Spinal cord (tissue), 10 donors: ENCODE results near the gene SMIM36. TPM values are rescaled to one million over a fixed set of nuclear protein-coding genes. Genes with fewer than 3 reads are reported as not detected.
A peak's percentile ranks its signal among the peaks of the same experiment; 100 is the strongest.
"Not testable (repeated sequence)": the region's sequence is repeated elsewhere in the genome, so short reads cannot be mapped to it uniquely, and the experiment has no call there.

Experiments
- DNase-seq, 6 donors: peaks; one replicate each; pipeline versions ENCODE4 v3.0.0 to v3.0.0-alpha.2; 2013 to 2015; ENCODE audit warnings: low spot score in 6 of 6, low read depth in 4 of 6
- H3K27ac ChIP-seq: one replicate; pipeline ENCODE4 v1.5.1; 2013; ENCODE audit warnings: low read depth, low read length, control low read depth
- H3K27me3 ChIP-seq: one replicate; pipeline ENCODE4 v1.6.1; 2013; ENCODE audit warnings: low read length; ENCODE audit not compliant: control insufficient read depth, insufficient read depth
- H3K36me3 ChIP-seq: one replicate; pipeline ENCODE4 v1.6.1; 2013; ENCODE audit warnings: low read length; ENCODE audit not compliant: control insufficient read depth, insufficient read depth
- H3K4me1 ChIP-seq: one replicate; pipeline ENCODE4 v1.6.1; 2013; ENCODE audit warnings: low read length; ENCODE audit not compliant: control insufficient read depth, insufficient read depth
- H3K4me3 ChIP-seq: one replicate; pipeline ENCODE4 v1.5.1; 2013; ENCODE audit warnings: low read depth, low read length, control low read depth
- H3K9me3 ChIP-seq: one replicate; pipeline ENCODE4 v1.6.1; 2013; ENCODE audit warnings: low read length; ENCODE audit not compliant: control insufficient read depth, insufficient read depth
- WGBS: methylation state at CpG from one replicate; pipeline ENCODE4 v1.1.5; 2013; ENCODE audit warnings: missing lambda C conversion rate; ENCODE audit not compliant: insufficient coverage; 5-methylcytosine and 5-hydroxymethylcytosine counted together
- polyA plus RNA-seq, 2 donors: library from polyadenylated mRNA; unstranded; fragments of 120-200 nt; gene quantifications; one replicate each; pipeline ENCODE4 v1.2.1, GENCODE V29; 2013; ENCODE audit not compliant: insufficient read length in 2 of 2
- total RNA-seq, 2 donors: library from RNA; depleted of rRNA in 1 of 2; stranded (reverse); fragments of 120-200 nt in 1 of 2; fragments of >200 nt in 1 of 2; gene quantifications; one replicate each; pipeline versions ENCODE4 v1.2.3 to v1.2.4, GENCODE V29; 2013 to 2014
- donor health status: healthy.

The SMIM36 gene
- total and polyA plus RNA-seq, 4 donors, result 0.18 TPM; not detected in 3

DNA sequence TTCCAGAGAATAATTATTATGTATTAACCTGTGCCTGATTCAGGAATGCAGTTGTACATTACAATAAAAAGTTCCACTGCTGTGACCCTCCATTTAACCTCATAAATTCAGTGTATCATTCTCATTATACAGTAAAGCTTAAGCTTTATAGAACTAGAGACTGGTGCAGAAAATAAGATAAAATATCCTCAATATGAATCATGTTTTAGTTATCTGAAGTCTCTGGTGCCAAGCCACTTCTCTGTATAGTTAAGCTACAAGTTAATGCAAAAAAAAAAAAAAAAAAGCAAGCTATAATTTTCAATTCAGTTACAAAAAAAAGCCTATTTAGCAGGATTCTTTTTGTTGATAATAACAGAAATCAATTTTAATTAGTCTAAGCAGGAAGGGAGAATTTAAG, 22.4 kb upstream of the SMIM36 start:
- H3K36me3 ChIP-seq, result no peaks in the 10 kb centered on the region
- H3K4me1 ChIP-seq, result no peaks in the 10 kb centered on the region
- DNase-seq, result no peak
- H3K27ac ChIP-seq, result no peak overlapping the region
- no peaks in the 10 kb centered on the region for H3K9me3 ChIP-seq
- no peak overlapping the region for H3K4me3 ChIP-seq
- H3K27me3 ChIP-seq, result no peaks in the 10 kb centered on the region

DNA sequence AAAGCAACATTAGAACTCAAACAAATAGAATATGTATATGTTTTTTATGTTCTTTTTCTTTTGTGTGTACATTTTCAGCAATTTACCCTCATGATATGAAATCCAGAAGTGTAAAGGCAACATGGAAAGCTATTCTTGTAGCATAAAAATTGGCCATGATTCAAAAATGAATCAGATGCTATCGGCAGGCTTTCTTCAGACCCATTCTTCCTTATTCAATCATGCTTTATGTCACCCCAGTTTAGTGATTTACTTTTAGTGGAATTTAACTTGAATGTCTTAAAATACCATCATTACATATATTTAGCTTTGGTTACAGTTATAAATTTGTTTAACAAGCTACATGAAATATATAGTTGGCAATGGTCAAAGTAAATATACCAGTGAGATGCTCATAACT, 21.4 kb upstream of the SMIM36 start:
- DNase-seq, result no peak
- Histone ChIP-seq H3K9me3 (no peaks in the 10 kb centered on the region), H3K36me3 (no peaks in the 10 kb centered on the region), H3K27me3 (no peaks in the 10 kb centered on the region), H3K27ac (no peak overlapping the region), H3K4me1 (no peaks in the 10 kb centered on the region), H3K4me3 (no peak overlapping the region)
- no CpG with 5 or more reads among the region's 1 CpG for WGBS

DNA sequence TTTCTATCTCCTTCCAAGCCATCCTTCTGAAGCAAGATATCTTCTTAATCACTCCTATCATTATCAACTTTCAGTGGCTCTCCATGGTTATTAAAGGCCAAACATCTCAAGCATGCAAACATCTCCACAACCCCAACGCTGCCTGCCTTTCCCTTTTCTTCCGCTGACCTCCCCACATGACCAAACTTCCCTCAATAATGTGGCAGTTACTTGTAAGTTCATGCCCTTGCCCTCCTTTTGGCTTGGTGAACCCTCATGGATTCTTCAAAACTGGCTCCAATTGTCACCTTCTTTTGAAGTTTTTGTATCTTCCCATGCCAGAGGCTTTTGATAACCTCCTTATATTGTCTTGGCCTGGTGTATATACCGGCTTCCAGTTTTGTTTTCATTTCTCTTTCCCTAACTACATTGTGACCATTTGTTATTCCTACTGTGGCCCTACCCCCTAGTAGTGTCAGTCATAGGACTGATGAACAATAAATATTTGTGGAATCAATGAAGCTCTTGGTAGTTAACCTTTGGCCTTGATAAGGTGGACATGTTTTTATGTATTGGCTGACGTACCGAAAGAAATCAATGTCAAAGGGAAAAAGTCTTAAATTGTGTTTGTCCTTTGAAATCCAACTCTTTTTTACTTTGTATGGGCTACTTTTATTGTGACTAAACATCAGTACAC, 19.9 kb upstream of the SMIM36 start:
- no peak overlapping the region for H3K27ac ChIP-seq
- H3K4me1 ChIP-seq, result peaks cover 2% of the 10 kb centered on the region
- 88% methylated on average over 2 of the region's 5 CpGs for WGBS
- H3K36me3 ChIP-seq, result no peaks in the 10 kb centered on the region
- no peak overlapping the region for H3K4me3 ChIP-seq
- DNase-seq, result no peak
- no peaks in the 10 kb centered on the region for H3K9me3 ChIP-seq
- H3K27me3 ChIP-seq, result no peaks in the 10 kb centered on the region

DNA sequence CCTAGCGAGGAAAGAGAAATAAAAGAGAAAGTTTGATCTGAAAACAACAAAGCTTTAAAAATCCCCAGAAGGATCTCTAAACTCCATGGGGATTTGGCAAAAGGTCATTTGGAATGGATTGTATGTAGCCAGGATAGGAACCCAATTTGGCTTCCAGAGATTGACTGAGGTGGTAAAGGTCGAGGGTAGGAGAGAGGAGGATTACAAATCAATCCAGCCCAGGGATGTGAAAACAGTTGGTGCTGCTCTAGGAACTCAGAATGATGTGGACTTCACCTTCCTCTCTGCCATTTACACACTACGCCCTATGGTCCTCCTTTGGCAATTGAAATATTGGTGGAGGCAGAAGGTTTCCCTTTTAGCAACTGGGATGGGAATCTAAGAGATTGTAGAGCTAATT, 18.8 kb upstream of the SMIM36 start:
- Histone ChIP-seq H3K27me3 (no peaks in the 10 kb centered on the region), H3K4me3 (no peak overlapping the region), H3K9me3 (no peaks in the 10 kb centered on the region), H3K4me1 (peaks cover 2% of the 10 kb centered on the region), H3K27ac (no peak overlapping the region), H3K36me3 (no peaks in the 10 kb centered on the region)
- DNase-seq, result no peak
- no CpG with 5 or more reads among the region's 3 CpGs for WGBS

DNA sequence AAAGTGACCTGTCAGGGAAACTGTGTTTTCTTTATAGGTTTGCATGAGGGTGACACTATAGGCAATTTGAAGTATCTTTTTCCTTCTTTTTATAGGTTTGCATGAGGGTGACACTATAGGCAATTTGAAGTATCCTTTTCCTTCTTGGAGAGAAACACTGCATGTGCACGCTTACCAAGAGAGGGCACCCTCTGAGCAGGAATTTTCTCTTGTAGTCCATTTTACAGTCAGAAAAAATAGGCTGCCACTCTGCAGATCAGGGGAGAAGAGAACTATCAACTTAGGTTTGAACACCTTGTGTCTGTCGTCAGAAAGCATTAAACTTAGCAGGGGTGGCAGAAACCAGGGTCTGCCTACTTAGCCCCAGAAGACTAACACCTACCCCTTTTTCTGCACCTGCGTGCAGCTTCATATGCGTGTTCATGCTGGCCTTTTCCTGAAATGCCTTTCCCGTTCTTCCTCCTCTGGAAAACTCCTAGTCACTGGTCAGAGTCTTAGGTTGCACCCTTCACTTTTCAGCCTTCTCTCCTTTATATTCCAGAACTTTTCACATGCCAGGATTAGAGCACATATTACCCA, 16.4 kb upstream of the SMIM36 start:
- peak; percentile 54 to 95 (median 66) for DNase-seq
- 78% methylated on average over 4 of the region's 5 CpGs for WGBS
- H3K4me3 ChIP-seq, result no peak overlapping the region
- no peaks in the 10 kb centered on the region for H3K27me3 ChIP-seq
- H3K4me1 ChIP-seq, result peaks cover 2% of the 10 kb centered on the region
- no peaks in the 10 kb centered on the region for H3K9me3 ChIP-seq
- no peaks in the 10 kb centered on the region for H3K36me3 ChIP-seq
- H3K27ac ChIP-seq, result peak overlapping the region; percentile 29

DNA sequence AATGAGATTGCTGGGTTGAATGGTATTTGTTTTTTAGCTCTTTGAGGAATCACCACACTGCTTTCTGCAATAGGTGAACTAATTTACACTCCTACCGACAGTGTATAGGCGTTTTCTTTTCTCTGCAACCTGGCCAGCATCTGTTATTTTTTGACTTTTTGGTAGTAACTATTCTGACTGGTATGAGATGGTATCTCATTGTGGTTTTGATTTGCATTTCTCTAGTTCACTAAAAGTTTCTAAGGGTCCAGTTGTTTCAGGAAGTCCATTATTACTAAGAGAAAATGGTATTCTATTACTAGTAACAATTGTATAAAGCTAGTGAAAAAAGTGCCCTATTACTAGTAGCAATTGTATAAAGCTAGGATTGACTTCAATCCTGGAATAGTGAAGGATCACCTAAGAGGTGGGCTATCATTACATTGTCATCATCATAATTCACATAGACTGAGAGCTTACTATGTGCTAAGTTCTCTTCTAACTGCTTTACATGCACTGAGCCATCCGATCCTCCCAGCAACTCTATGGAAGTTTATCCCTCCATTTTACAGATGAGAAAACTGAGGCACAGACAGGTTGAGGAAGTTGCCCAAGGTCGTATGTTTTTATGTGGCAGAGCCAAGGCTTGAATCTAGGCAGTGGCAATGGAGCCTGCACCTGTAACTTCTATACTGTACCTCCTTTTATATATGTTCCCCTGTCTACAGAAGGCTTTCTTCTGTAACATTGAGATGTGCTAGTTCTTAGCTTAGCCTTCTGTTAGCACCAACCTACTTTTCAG, 13.4 kb upstream of the SMIM36 start:
- Histone ChIP-seq H3K27ac (no peak overlapping the region), H3K36me3 (no peaks in the 10 kb centered on the region), H3K4me3 (no peak overlapping the region), H3K4me1 (peaks cover 2% of the 10 kb centered on the region), H3K27me3 (no peaks in the 10 kb centered on the region), H3K9me3 (no peaks in the 10 kb centered on the region)
- DNase-seq, result no peak
- no CpG with 5 or more reads among the region's 4 CpGs for WGBS

DNA sequence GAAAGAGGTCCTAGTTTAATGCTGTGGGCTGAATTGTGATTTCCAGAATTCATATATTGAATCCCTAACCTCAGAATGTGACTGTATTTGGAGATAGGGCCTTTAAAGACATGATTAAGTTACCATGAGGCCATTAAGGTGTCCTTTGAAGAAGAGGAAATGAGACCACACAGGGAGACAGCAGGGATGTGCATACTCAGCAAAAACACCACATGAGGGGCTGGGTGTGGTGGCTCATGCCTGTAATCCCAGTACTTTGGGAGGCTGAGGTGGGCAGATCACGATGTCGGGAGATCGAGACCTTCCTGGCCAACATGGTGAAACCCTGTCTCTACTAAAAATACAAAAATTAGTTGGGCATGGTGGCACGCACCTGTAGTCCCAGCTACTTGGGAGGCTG, 11.8 kb upstream of the SMIM36 start:
- not testable (repeated sequence) for H3K36me3 ChIP-seq, H3K9me3 ChIP-seq, H3K27me3 ChIP-seq, H3K27ac ChIP-seq, DNase-seq, H3K4me1 ChIP-seq, H3K4me3 ChIP-seq
- WGBS, result no CpG with 5 or more reads among the region's 4 CpGs

DNA sequence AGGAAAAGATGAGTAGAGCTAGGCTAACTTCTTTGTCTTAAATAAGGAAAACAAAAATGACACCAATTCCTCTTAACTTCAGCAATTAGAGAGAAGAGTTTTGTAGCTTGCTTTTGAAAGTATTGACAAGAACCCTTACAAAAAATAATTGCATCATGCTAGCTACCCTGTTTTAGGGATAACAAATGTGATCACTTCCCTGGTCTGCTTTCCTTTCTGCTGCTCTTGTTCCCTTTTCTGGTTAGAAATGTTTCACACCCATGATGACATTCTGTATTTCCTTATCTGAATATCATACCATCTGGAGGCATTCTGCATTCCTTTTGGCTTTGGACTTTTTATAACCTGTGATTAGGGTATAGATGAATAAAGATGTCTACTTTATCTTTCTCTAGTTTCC, 9.9 kb upstream of the SMIM36 start:
- no peaks in the 10 kb centered on the region for H3K36me3 ChIP-seq
- no peak for DNase-seq
- no peaks in the 10 kb centered on the region for H3K9me3 ChIP-seq
- H3K27me3 ChIP-seq, result no peaks in the 10 kb centered on the region
- no peaks in the 10 kb centered on the region for H3K4me1 ChIP-seq
- H3K4me3 ChIP-seq, result no peak overlapping the region
- no peak overlapping the region for H3K27ac ChIP-seq

DNA sequence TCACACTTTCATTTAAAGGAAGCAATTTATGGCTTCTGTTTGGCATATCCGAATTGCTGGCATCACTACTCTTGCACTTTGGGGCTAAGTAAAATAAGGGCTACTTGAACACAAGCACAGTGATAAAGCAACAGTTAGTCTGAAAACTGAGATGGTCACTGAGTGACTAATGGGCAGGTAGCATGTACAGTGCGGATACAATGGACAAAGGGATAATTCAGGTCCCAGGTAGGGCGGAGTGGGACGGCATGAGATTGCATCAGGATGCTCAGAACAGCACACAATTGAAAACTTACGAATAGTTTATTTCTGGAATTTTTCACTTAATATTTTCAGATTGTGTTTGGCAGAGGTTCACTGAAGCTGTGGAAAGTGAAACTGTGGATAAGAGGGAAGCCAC, 9.2 kb upstream of the SMIM36 start:
- DNase-seq, result no peak
- Histone ChIP-seq H3K27me3 (no peaks in the 10 kb centered on the region), H3K36me3 (no peaks in the 10 kb centered on the region), H3K4me1 (no peaks in the 10 kb centered on the region), H3K27ac (no peak overlapping the region), H3K4me3 (no peak overlapping the region), H3K9me3 (no peaks in the 10 kb centered on the region)
- WGBS, result 94% methylated on average over 3 of the region's 5 CpGs

DNA sequence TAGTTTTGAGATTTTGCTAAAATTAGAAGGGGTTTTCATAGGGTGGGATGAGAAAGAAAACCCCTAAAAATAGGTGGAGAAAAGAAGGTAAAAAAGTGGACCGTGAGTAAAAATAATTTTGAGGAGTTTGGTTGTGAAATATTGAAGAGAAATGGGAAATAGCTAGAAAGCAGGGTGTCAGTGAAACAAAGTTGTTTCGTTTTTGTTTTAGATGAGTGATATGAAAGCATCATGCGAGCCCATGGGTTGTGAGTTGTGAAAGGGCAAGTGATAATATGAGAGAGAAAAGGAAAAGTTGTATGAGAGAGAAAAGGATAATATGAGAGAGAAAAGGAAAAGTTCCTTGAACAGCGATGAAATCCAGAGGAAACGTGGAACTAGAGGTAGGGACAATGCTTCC, 7.3 kb upstream of the SMIM36 start:
- WGBS, result 86% methylated on average over 5 of the region's 5 CpGs
- no peak overlapping the region for H3K27ac ChIP-seq
- no peaks in the 10 kb centered on the region for H3K27me3 ChIP-seq
- H3K4me3 ChIP-seq, result no peak overlapping the region
- no peaks in the 10 kb centered on the region for H3K36me3 ChIP-seq
- H3K4me1 ChIP-seq, result no peaks in the 10 kb centered on the region
- no peak for DNase-seq
- H3K9me3 ChIP-seq, result no peaks in the 10 kb centered on the region
